Activated CD4-positive, CD25-positive, alpha-beta regulatory T cell treated with anti-CD3 and anti-CD28 coated beads, Interleukin-2, amount 50 U/mL, for 72 hours (primary cell): Measurements from ENCODE around the gene MUS81.
"Not testable (repeated sequence)": the region's sequence is repeated elsewhere in the genome, so short reads cannot be mapped to it uniquely, and the experiment has no call there.

ENCODE experiments used
- DNase-seq: peaks from one replicate; pipeline ENCODE4 v3.0.0; 2021

Gene MUS81

GRCh38 chr11:65848693-65849092 is 11.5 kb upstream of the MUS81 start:
- not testable (repeated sequence) for DNase-seq

- DNase-seq = no peak
Measured at GRCh38 chr11:65849366-65849765, 10.9 kb upstream of the MUS81 start.

GRCh38 chr11:65849771-65850216 is 10.4 kb upstream of the MUS81 start:
- no peak for DNase-seq

- no peak for DNase-seq
Measured at GRCh38 chr11:65850217-65851082, 9.8 kb upstream of the MUS81 start.

- DNase-seq = peak; percentile 41
Measured at GRCh38 chr11:65851083-65851579, 9.1 kb upstream of the MUS81 start.

- no peak for DNase-seq
Measured at GRCh38 chr11:65851811-65852507, 8.3 kb upstream of the MUS81 start.

- no peak for DNase-seq
Measured at GRCh38 chr11:65852508-65853245, 7.6 kb upstream of the MUS81 start.

- no peak for DNase-seq
Measured at GRCh38 chr11:65853246-65853979, 6.8 kb upstream of the MUS81 start.

- DNase-seq = no peak
Measured at GRCh38 chr11:65854161-65854592, 6.1 kb upstream of the MUS81 start.

- DNase-seq = no peak
Measured at GRCh38 chr11:65854852-65855837, 5.1 kb upstream of the MUS81 start.

- DNase-seq = no peak
Measured at GRCh38 chr11:65855927-65856363, 4.3 kb upstream of the MUS81 start.

GRCh38 chr11:65856689-65857499 is 3.3 kb upstream of the MUS81 start:
- peak; percentile 85 for DNase-seq

- peak; percentile 69 for DNase-seq
Measured at GRCh38 chr11:65857500-65857852, 2.8 kb upstream of the MUS81 start.

- peak; percentile 95 for DNase-seq
Measured at GRCh38 chr11:65857853-65858680, 2.2 kb upstream of the MUS81 start, which contains the start of gene CFL1. TSS of gene CFL1 (minus strand) at chr11:65858180. CDS start at chr11:65858099, 81 bp downstream.

- no peak for DNase-seq
Measured at GRCh38 chr11:65858681-65859087, 1.5 kb upstream of the MUS81 start.

- DNase-seq = peak; percentile 95
Measured at GRCh38 chr11:65859095-65859811, 980 bp upstream of the MUS81 start.

- DNase-seq = peak; percentile 58
Measured at GRCh38 chr11:65859812-65860277, 388 bp upstream of the MUS81 start.

GRCh38 chr11:65861165-65861505 is 902 bp downstream of the MUS81 start:
- no peak for DNase-seq
